GM12891 (cell line): ENCODE data around the gene MYLK4.

Experiments
- POLR2A ChIP-seq: IDR thresholded peaks from 2 replicates; pipeline ENCODE4 v1.6.1; 2011; ENCODE audit warnings: low read depth, low read length, control low read depth
- POLR2AphosphoS5 ChIP-seq: IDR thresholded peaks from 2 replicates; pipeline ENCODE4 v1.6.1; 2011; ENCODE audit warnings: low read depth, low read length, control low read depth
- TAF1 ChIP-seq: IDR thresholded peaks from 2 replicates; pipeline ENCODE4 v1.6.1; 2011; ENCODE audit warnings: low read depth, low read length, control low read depth

GRCh38 chr6:2751871-2752270 lies 1.1 kb upstream of the MYLK4 start:
- TF ChIP-seq POLR2AphosphoS5 (no peak), POLR2A (no peak), TAF1 (no peak)
